T-helper 2 cell treated with Interferon-gamma antibody and Interleukin-4, amounts not matched to agents 5 μg/mL and 100 μg/mL, for 36 hours (primary cell): ENCODE results near the gene BICRA.
"Not testable (repeated sequence)": the region's sequence is repeated elsewhere in the genome, so short reads cannot be mapped to it uniquely, and the experiment has no call there.

Experiments
- DNase-seq: peaks from one replicate; pipeline ENCODE4 v3.0.0; 2021; ENCODE audit warnings: low spot score
- H3K27ac Mint-ChIP-seq: one replicate; pipeline ENCODE4 v1.8.0; 2021; ENCODE audit warnings: mild to moderate bottlenecking, mixed read lengths
- H3K27me3 Mint-ChIP-seq: one replicate; pipeline ENCODE4 v1.8.0; 2021; ENCODE audit warnings: low read depth, mixed read lengths
- H3K36me3 Mint-ChIP-seq: one replicate; pipeline ENCODE4 v1.8.0; 2021; ENCODE audit warnings: low read depth, mixed read lengths
- H3K4me1 Mint-ChIP-seq: one replicate; pipeline ENCODE4 v1.8.0; 2021; ENCODE audit warnings: low read depth, mixed read lengths
- H3K4me3 Mint-ChIP-seq: one replicate; pipeline ENCODE4 v1.8.0; 2022; ENCODE audit warnings: mild to moderate bottlenecking, moderate library complexity, mixed read lengths
- H3K9me3 Mint-ChIP-seq: one replicate; pipeline ENCODE4 v1.8.0; 2021; ENCODE audit warnings: mixed read lengths

BICRA gene

GRCh38 chr19:47704656-47705055 is 95.7 kb downstream of the BICRA start:
- DNase-seq, result no peak
- peaks cover 13% of the 10 kb centered on the region for H3K36me3 Mint-ChIP-seq
- no peak overlapping the region for H3K4me3 Mint-ChIP-seq
- no peaks in the 10 kb centered on the region for H3K9me3 Mint-ChIP-seq
- no peak overlapping the region for H3K27ac Mint-ChIP-seq
- H3K4me1 Mint-ChIP-seq, result no peaks in the 10 kb centered on the region
- no peaks in the 10 kb centered on the region for H3K27me3 Mint-ChIP-seq

- no peak overlapping the region for H3K4me3 Mint-ChIP-seq
- H3K36me3 Mint-ChIP-seq, result peaks cover 11% of the 10 kb centered on the region
- H3K27me3 Mint-ChIP-seq, result peaks cover 5% of the 10 kb centered on the region
- no peaks in the 10 kb centered on the region for H3K4me1 Mint-ChIP-seq
- peak; percentile 58 for DNase-seq
- no peaks in the 10 kb centered on the region for H3K9me3 Mint-ChIP-seq
- no peak overlapping the region for H3K27ac Mint-ChIP-seq
Observed at GRCh38 chr19:47707135-47707925, 98.4 kb downstream of the BICRA start.

GRCh38 chr19:47711652-47712242 is 102.8 kb downstream of the BICRA start:
- H3K27me3 Mint-ChIP-seq, result peaks cover 28% of the 10 kb centered on the region
- H3K4me3 Mint-ChIP-seq, result no peak overlapping the region

GRCh38 chr19:47713046-47714021 is 104.4 kb downstream of the BICRA start, which contains the start of gene EHD2:
EHD2 (plus strand) TSS chr19:47713422; CDS start chr19:47716613, 3,191 bp downstream.
- H3K9me3 Mint-ChIP-seq, result no peaks in the 10 kb centered on the region
- DNase-seq, result peak; percentile 25
- H3K36me3 Mint-ChIP-seq, result no peaks in the 10 kb centered on the region
- H3K4me3 Mint-ChIP-seq, result peak within 1 kb of the TSS; percentile 24
- H3K27ac Mint-ChIP-seq, result no peak within 1 kb of the TSS
- H3K4me1 Mint-ChIP-seq, result peaks cover 5% of the 10 kb centered on the region
- peaks cover 28% of the 10 kb centered on the region for H3K27me3 Mint-ChIP-seq

More at GRCh38 chr19:47711652-47712242, 102.8 kb downstream of the BICRA start:
- no peak for DNase-seq
- Mint-ChIP-seq H3K36me3 (no peaks in the 10 kb centered on the region), H3K9me3 (no peaks in the 10 kb centered on the region), H3K4me1 (peaks cover 5% of the 10 kb centered on the region), H3K27ac (no peak overlapping the region)

GRCh38 chr19:47714339-47714738 is 105.4 kb downstream of the BICRA start:
- H3K36me3 Mint-ChIP-seq, result no peaks in the 10 kb centered on the region
- H3K27ac Mint-ChIP-seq, result no peak overlapping the region
- H3K27me3 Mint-ChIP-seq, result peaks cover 28% of the 10 kb centered on the region
- H3K4me3 Mint-ChIP-seq, result no peak overlapping the region
- no peaks in the 10 kb centered on the region for H3K9me3 Mint-ChIP-seq
- DNase-seq, result no peak
- H3K4me1 Mint-ChIP-seq, result peaks cover 5% of the 10 kb centered on the region

- not testable (repeated sequence) for H3K27ac Mint-ChIP-seq, H3K9me3 Mint-ChIP-seq, H3K4me3 Mint-ChIP-seq, H3K4me1 Mint-ChIP-seq, H3K36me3 Mint-ChIP-seq, DNase-seq
- H3K27me3 Mint-ChIP-seq, result peaks cover 28% of the 10 kb centered on the region
Observed at GRCh38 chr19:47714855-47715254, 105.9 kb downstream of the BICRA start.

- H3K4me1 Mint-ChIP-seq, result peaks cover 5% of the 10 kb centered on the region
- no peak for DNase-seq
- H3K4me3 Mint-ChIP-seq, result no peak overlapping the region
- H3K9me3 Mint-ChIP-seq, result no peaks in the 10 kb centered on the region
- H3K36me3 Mint-ChIP-seq, result no peaks in the 10 kb centered on the region
- H3K27me3 Mint-ChIP-seq, result peaks cover 28% of the 10 kb centered on the region
- H3K27ac Mint-ChIP-seq, result no peak overlapping the region
Observed at GRCh38 chr19:47716270-47716937, 107.5 kb downstream of the BICRA start.

GRCh38 chr19:47718415-47719046 is 109.6 kb downstream of the BICRA start:
- not testable (repeated sequence) for DNase-seq
- peaks cover 20% of the 10 kb centered on the region for H3K27me3 Mint-ChIP-seq

GRCh38 chr19:47719047-47719859 is 110.3 kb downstream of the BICRA start:
- Mint-ChIP-seq H3K4me1 (no peaks in the 10 kb centered on the region), H3K27ac (no peak overlapping the region), H3K4me3 (no peak overlapping the region), H3K27me3 (peaks cover 13% of the 10 kb centered on the region), H3K9me3 (no peaks in the 10 kb centered on the region), H3K36me3 (no peaks in the 10 kb centered on the region)
- DNase-seq, result no peak

More at GRCh38 chr19:47718415-47719046, 109.6 kb downstream of the BICRA start:
- H3K27ac Mint-ChIP-seq, H3K4me1 Mint-ChIP-seq, H3K4me3 Mint-ChIP-seq, H3K36me3 Mint-ChIP-seq, H3K9me3 Mint-ChIP-seq: not testable (repeated sequence)

GRCh38 chr19:47720669-47721422 is 111.9 kb downstream of the BICRA start:
- H3K4me1 Mint-ChIP-seq, result no peaks in the 10 kb centered on the region
- DNase-seq, result no peak
- no peak overlapping the region for H3K4me3 Mint-ChIP-seq
- peaks cover 3% of the 10 kb centered on the region for H3K27me3 Mint-ChIP-seq
- no peak overlapping the region for H3K27ac Mint-ChIP-seq
- no peaks in the 10 kb centered on the region for H3K9me3 Mint-ChIP-seq
- H3K36me3 Mint-ChIP-seq, result no peaks in the 10 kb centered on the region

GRCh38 chr19:47723581-47723940 is 114.6 kb downstream of the BICRA start:
- no peak overlapping the region for H3K27ac Mint-ChIP-seq
- no peaks in the 10 kb centered on the region for H3K36me3 Mint-ChIP-seq
- H3K4me3 Mint-ChIP-seq, result no peak overlapping the region
- no peaks in the 10 kb centered on the region for H3K27me3 Mint-ChIP-seq
- no peak for DNase-seq
- H3K4me1 Mint-ChIP-seq, result peaks cover 5% of the 10 kb centered on the region
- H3K9me3 Mint-ChIP-seq, result no peaks in the 10 kb centered on the region
